Measurements from ENCODE around the gene MRPS18A. TPM values are rescaled to one million over a fixed set of nuclear protein-coding genes. Genes with fewer than 3 reads are reported as not detected.
A peak's percentile ranks its signal among the peaks of the same experiment; 100 is the strongest.

MRPS18A gene
- total and polyA plus RNA-seq, 5 experiments from 2014 or later = 28.9 to 63.1 (median 53.1) TPM

DNA sequence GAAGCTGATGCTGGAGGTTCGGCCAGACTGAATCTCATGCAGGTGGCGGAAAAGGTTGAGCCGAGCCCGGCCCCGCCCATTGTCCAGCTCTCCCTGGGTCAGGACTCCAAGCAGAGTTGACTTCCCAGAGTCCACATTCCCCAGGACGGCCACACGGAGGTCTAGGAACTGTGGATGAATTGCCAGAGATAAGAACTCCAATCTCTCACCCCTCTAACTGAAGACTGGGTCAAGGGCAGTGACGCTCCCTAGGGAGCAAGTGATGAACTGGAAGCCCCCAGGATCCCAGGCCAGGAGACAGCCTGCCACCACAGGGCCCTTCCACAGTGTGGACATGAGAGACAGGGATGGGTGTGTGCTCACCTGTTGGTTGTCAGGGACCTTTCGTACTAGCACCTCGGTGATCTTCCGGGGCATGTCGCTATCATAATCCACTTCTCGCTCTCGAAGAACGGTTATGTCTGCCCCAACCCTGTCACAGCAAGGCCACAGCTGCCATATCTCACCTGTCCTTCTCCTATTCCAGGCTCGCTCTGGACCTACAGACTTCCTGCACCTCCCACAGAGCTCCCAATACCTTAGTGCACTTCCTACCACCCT lies 62.1 kb downstream of the MRPS18A start:
- H3K27ac Mint-ChIP-seq = peak overlapping the region in 5 of 10 donors; percentile 7 to 81 (median 41)
- peaks cover 24 to 47% (median 34%) of the 10 kb centered on the region in 4 donors for H3K4me1 Mint-ChIP-seq
- ATAC-seq (no peak), DNase-seq (no peak)
- H3K9me3 Mint-ChIP-seq = no peaks in the 10 kb centered on the region
- no peaks in the 10 kb centered on the region for H3K27me3 Mint-ChIP-seq
- no peak overlapping the region for H3K4me3 Mint-ChIP-seq
- peaks cover 0 to 58% (median 5%) of the 10 kb centered on the region in 3 donors for H3K36me3 Mint-ChIP-seq
- POLR2A ChIA-PET = no interaction called here

DNA sequence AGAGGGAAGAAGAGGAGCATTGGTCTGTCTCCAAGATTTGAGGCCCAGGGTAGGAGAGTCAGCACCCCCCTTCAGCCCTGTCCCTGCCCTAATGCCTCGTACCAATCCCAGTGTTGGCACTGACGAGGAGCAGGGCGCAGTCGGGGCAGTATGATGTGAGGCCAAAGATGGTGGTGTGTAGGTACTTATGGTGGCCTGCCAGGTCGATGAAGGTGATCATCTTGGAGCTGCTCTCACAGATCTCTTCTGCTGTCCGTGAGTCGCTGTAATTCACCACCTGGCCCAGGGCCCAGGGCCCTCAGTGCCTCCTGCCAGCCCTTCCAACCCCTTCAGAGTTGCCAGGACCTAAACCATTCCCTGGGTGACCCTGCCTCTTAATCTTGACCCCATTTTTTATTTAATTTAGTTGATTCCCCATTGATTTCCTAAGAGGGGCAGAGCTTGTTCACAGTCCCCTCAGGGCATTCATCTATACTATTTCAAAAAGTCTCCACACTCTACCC lies 62.8 kb downstream of the MRPS18A start:
- peaks cover 0 to 60% (median 5%) of the 10 kb centered on the region in 3 donors for H3K36me3 Mint-ChIP-seq
- POLR2A ChIA-PET = no interaction called here
- no peaks in the 10 kb centered on the region for H3K9me3 Mint-ChIP-seq
- peaks cover 21 to 42% (median 28%) of the 10 kb centered on the region in 4 donors for H3K4me1 Mint-ChIP-seq
- no peak for ATAC-seq
- no peak for DNase-seq
- peak overlapping the region in 2 of 10 donors; percentile 11 to 75 for H3K27ac Mint-ChIP-seq
- no peak overlapping the region for H3K4me3 Mint-ChIP-seq
- H3K27me3 Mint-ChIP-seq = no peaks in the 10 kb centered on the region

DNA sequence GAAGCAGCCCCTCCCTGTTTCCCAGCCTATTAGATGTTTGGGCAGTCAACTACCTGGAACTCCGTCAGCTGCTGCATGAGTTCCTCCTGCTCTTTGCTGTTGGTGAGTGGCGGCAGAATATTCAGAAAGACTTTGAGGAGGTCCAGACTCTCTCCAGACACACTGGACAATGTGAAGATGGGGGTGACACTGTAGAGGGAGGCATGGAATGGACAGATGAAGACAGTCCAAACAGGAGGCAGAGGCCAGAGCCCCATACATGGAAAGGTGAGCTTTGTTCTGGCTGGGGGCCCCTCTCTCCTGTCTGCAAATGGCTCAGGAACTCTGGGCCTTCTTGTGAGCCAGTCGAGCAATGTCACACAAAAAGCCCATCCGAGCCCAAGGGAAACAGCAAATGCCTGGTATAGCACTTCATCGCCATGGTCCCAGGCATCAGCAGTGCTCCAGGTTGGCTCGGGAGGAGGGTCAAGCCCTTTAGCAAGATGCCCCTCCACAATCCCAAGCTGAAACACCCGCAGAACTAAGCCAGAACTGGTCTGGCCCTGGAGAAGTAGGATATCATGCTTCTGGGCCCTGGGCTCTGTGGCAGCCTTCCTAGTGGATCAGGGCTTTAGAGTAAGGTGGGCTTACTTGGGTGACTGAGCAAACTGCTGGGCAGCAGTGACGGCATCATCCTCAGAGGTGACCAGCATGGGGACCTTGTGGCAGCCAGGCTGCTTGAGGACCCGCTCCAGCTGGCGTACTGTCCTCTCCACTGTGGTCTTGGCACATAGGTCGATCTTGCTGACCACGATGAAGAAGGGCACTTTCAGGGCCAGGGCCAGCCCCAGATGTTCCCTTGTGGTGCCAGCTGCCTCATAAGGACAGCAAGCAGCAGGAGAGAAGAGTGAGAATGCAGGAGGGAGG lies 63.5 kb downstream of the MRPS18A start:
- H3K9me3 Mint-ChIP-seq = no peaks in the 10 kb centered on the region
- no peak for DNase-seq
- peak overlapping the region in 2 of 10 donors; percentile 58 to 71 for H3K27ac Mint-ChIP-seq
- POLR2A ChIA-PET = no interaction called here
- H3K4me1 Mint-ChIP-seq = peaks cover 19 to 36% (median 26%) of the 10 kb centered on the region in 4 donors
- no peak for ATAC-seq
- no peak overlapping the region for H3K4me3 Mint-ChIP-seq
- H3K36me3 Mint-ChIP-seq = peaks cover 0 to 60% (median 5%) of the 10 kb centered on the region in 3 donors
- H3K27me3 Mint-ChIP-seq = no peaks in the 10 kb centered on the region

GRCh38 chr6:43622541-43622940 lies 65.0 kb downstream of the MRPS18A start:
- POLR2A ChIA-PET = no interaction called here
- ATAC-seq = no peak
- no peak for DNase-seq
- Mint-ChIP-seq H3K4me1 (peaks cover 13 to 24% (median 15%) of the 10 kb centered on the region in 4 donors), H3K36me3 (peaks cover 0 to 60% (median 5%) of the 10 kb centered on the region in 3 donors), H3K4me3 (no peak overlapping the region), H3K9me3 (no peaks in the 10 kb centered on the region), H3K27ac (peak overlapping the region in 5 of 10 donors; percentile 12 to 66 (median 43)), H3K27me3 (no peaks in the 10 kb centered on the region)

DNA sequence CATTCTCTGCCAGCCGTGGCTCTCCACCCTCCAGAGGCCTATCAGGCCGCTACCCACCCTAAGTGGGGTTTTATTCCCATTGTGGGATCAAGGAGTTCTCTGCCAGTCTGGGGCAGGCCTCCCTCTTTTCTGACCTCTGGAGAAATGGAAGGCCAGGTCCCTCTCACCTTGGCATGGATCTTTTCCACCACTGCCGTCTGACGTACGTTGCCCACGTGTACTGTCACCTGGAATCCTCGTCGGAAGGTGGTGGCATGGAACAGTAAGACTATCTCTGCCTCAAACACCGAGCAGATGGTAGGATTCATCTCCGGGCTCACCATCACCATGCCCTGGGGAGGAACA lies 65.8 kb downstream of the MRPS18A start:
- Mint-ChIP-seq H3K9me3 (no peaks in the 10 kb centered on the region), H3K27ac (peak overlapping the region in 3 of 10 donors; percentile 12 to 63 (median 40)), H3K4me1 (peaks cover 5 to 17% (median 10%) of the 10 kb centered on the region in 4 donors), H3K4me3 (no peak overlapping the region), H3K36me3 (peaks cover 0 to 57% (median 5%) of the 10 kb centered on the region in 3 donors), H3K27me3 (no peaks in the 10 kb centered on the region)
- DNase-seq (no peak), ATAC-seq (no peak)
- POLR2A ChIA-PET = no interaction called here

Other genes with a start within 250 kb of the MRPS18A start
- gene DLK2, start 232.2 kb downstream of the MRPS18A start, total RNA-seq = 1 to 10 TPM in 1 of 2 experiments, under 1 TPM in 1; 0.71 to 1.2 TPM
- gene DLK2, start 232.2 kb downstream of the MRPS18A start, polyA plus RNA-seq = 1 to 10 TPM in 1 of 3 donors, under 1 TPM in 1, not detected in 1; 0.22 to 1.2 TPM
- gene TJAP1, start 210.2 kb downstream of the MRPS18A start, total RNA-seq = 10 to 100 TPM; 47.7 to 54.7 TPM
- 10 to 100 TPM in 1 of 3 donors, 1 to 10 TPM in 2; 5.1 to 12.1 (median 8.4) TPM for gene TJAP1, start 210.2 kb downstream of the MRPS18A start, polyA plus RNA-seq
- under 1 TPM; 0.41 to 0.49 TPM for gene LRRC73, start 177.4 kb downstream of the MRPS18A start, total RNA-seq
- not detected for gene LRRC73, start 177.4 kb downstream of the MRPS18A start, polyA plus RNA-seq
- gene YIPF3, start 170.9 kb downstream of the MRPS18A start, total RNA-seq = 10 to 100 TPM; 77.0 to 77.5 TPM
- 10 to 100 TPM; 58.4 to 70.4 (median 68.3) TPM for gene YIPF3, start 170.9 kb downstream of the MRPS18A start, polyA plus RNA-seq
- 10 to 100 TPM; 47.9 to 51.9 TPM for gene POLR1C, start 170.7 kb downstream of the MRPS18A start, total RNA-seq
- 10 to 100 TPM in 2 of 3 donors, 1 to 10 TPM in 1; 9.4 to 23.2 (median 14.6) TPM for gene POLR1C, start 170.7 kb downstream of the MRPS18A start, polyA plus RNA-seq
- 10 to 100 TPM; 43.4 to 51.6 TPM for gene XPO5, start 111.8 kb downstream of the MRPS18A start, total RNA-seq
- gene XPO5, start 111.8 kb downstream of the MRPS18A start, polyA plus RNA-seq = 1 to 10 TPM; 5.1 to 8.7 (median 7.5) TPM
- gene POLH, start 111.6 kb downstream of the MRPS18A start, total RNA-seq = 10 to 100 TPM; 22.9 to 26.5 TPM
- 10 to 100 TPM in 2 of 3 donors, 1 to 10 TPM in 1; 5.9 to 18.9 (median 11.6) TPM for gene POLH, start 111.6 kb downstream of the MRPS18A start, polyA plus RNA-seq
- gene GTPBP2, start 58.5 kb downstream of the MRPS18A start, total RNA-seq = 10 to 100 TPM; 71.6 to 75.7 TPM
- 1 to 10 TPM; 1.1 to 2.6 (median 1.7) TPM for gene GTPBP2, start 58.5 kb downstream of the MRPS18A start, polyA plus RNA-seq
- 10 to 100 TPM; 30.3 to 32.9 TPM for gene MAD2L1BP, start 52.0 kb downstream of the MRPS18A start, total RNA-seq
- 10 to 100 TPM; 12.5 to 19.6 (median 17.9) TPM for gene MAD2L1BP, start 52.0 kb downstream of the MRPS18A start, polyA plus RNA-seq
- gene RSPH9, start 42.8 kb downstream of the MRPS18A start, total RNA-seq = not detected
- gene RSPH9, start 42.8 kb downstream of the MRPS18A start, polyA plus RNA-seq = 1 to 10 TPM in 1 of 3 donors, under 1 TPM in 2; 0.44 to 1.1 (median 0.86) TPM
- gene VEGFA, start 82.4 kb upstream of the MRPS18A start, total RNA-seq = 1 to 10 TPM; 4.5 to 5.6 TPM
- gene VEGFA, start 82.4 kb upstream of the MRPS18A start, polyA plus RNA-seq = not detected